Measurements from ENCODE around the gene TMEM182. TPM values are rescaled to one million over a fixed set of nuclear protein-coding genes. Genes with fewer than 3 reads are reported as not detected.

TMEM182 gene
- polyA plus RNA-seq, 1 donor from 2014 or later = 3.8 TPM

DNA sequence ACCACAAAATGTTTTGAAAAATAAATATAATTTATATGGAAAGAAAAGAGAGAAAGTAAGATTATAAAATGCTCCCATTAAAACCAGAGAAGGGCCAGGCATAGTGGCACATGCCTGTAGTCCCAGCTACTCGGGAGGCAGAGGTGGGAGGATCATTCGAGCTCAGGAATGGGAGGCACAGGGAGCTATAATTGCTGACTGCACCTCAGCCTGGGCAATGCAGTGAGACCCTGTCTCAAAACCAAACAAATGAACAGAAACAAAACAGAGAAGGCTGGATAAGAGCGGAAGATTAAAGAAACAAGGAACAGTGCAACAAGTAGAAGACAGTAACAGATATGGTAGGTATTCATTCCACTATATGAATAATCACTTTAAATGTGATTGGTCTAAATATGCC is 18.6 kb upstream of the TMEM182 start:
- Histone ChIP-seq H3K9me3 (ENCODE audit: low read length) (no peaks in the 10 kb centered on the region), H3K27ac (ENCODE audit: low read length) (no peak overlapping the region), H3K36me3 (ENCODE audit: insufficient read depth, low read length) (no peaks in the 10 kb centered on the region), H3K27me3 (ENCODE audit: insufficient read depth, low read depth, low read length) (no peaks in the 10 kb centered on the region), H2AFZ (ENCODE audit: low read depth, low read length) (no peak overlapping the region), H3K79me2 (replicated peaks; ENCODE audit: insufficient read depth, low read length) (no peaks in the 10 kb centered on the region), H3K4me2 (ENCODE audit: low read length) (no peak overlapping the region), H3K4me3 (ENCODE audit: low read length) (no peak overlapping the region), H3K9me2 (ENCODE audit: insufficient read depth, low read length) (no peaks in the 10 kb centered on the region), H3F3A (ENCODE audit: insufficient read depth, low read length, poor library complexity, severe bottlenecking) (no peaks in the 10 kb centered on the region), H4K20me1 (ENCODE audit: insufficient read depth) (no peaks in the 10 kb centered on the region), H3K9ac (ENCODE audit: low read length) (no peak overlapping the region)
- TF ChIP-seq CTCF (IDR thresholded peaks at IDR 0.05; ENCODE audit: poor library complexity, severe bottlenecking) (no peak), MXI1 (conservative IDR thresholded peaks at IDR 0.05; ENCODE audit: poor library complexity, severe bottlenecking) (no peak), SMC3 (conservative IDR thresholded peaks at IDR 0.05; ENCODE audit: poor library complexity) (no peak), POLR2AphosphoS5 (IDR thresholded peaks at IDR 0.05) (no peak), RAD21 (conservative IDR thresholded peaks at IDR 0.05) (no peak), EZH2 (IDR thresholded peaks at IDR 0.05; ENCODE audit: borderline replicate concordance, insufficient read depth, low read length, poor library complexity, severe bottlenecking) (no peak), EP300 (conservative IDR thresholded peaks at IDR 0.05; ENCODE audit: poor library complexity, severe bottlenecking) (no peak)

GRCh38 chr2:102748107-102748506 is 13.7 kb upstream of the TMEM182 start:
- H3K9ac ChIP-seq (ENCODE audit: low read length) = no peak overlapping the region
- no peaks in the 10 kb centered on the region for H3F3A ChIP-seq (ENCODE audit: insufficient read depth, low read length, poor library complexity, severe bottlenecking)
- H3K27ac ChIP-seq (ENCODE audit: low read length) = no peak overlapping the region
- H2AFZ ChIP-seq (ENCODE audit: low read depth, low read length) = no peak overlapping the region
- H3K4me2 ChIP-seq (ENCODE audit: low read length) = no peak overlapping the region
- no peaks in the 10 kb centered on the region for H3K27me3 ChIP-seq (ENCODE audit: insufficient read depth, low read depth, low read length)
- no peaks in the 10 kb centered on the region for H4K20me1 ChIP-seq (ENCODE audit: insufficient read depth)
- H3K36me3 ChIP-seq (ENCODE audit: insufficient read depth, low read length) = no peaks in the 10 kb centered on the region
- TF ChIP-seq RAD21 (conservative IDR thresholded peaks at IDR 0.05) (no peak), CTCF (IDR thresholded peaks at IDR 0.05; ENCODE audit: poor library complexity, severe bottlenecking) (no peak), EP300 (conservative IDR thresholded peaks at IDR 0.05; ENCODE audit: poor library complexity, severe bottlenecking) (no peak), POLR2AphosphoS5 (IDR thresholded peaks at IDR 0.05) (no peak), EZH2 (IDR thresholded peaks at IDR 0.05; ENCODE audit: borderline replicate concordance, insufficient read depth, low read length, poor library complexity, severe bottlenecking) (no peak), SMC3 (conservative IDR thresholded peaks at IDR 0.05; ENCODE audit: poor library complexity) (no peak), TAF1 (IDR thresholded peaks at IDR 0.05; ENCODE audit: low read depth) (no peak), MXI1 (conservative IDR thresholded peaks at IDR 0.05; ENCODE audit: poor library complexity, severe bottlenecking) (no peak)
- TF ChIP-seq, protein P1, sequence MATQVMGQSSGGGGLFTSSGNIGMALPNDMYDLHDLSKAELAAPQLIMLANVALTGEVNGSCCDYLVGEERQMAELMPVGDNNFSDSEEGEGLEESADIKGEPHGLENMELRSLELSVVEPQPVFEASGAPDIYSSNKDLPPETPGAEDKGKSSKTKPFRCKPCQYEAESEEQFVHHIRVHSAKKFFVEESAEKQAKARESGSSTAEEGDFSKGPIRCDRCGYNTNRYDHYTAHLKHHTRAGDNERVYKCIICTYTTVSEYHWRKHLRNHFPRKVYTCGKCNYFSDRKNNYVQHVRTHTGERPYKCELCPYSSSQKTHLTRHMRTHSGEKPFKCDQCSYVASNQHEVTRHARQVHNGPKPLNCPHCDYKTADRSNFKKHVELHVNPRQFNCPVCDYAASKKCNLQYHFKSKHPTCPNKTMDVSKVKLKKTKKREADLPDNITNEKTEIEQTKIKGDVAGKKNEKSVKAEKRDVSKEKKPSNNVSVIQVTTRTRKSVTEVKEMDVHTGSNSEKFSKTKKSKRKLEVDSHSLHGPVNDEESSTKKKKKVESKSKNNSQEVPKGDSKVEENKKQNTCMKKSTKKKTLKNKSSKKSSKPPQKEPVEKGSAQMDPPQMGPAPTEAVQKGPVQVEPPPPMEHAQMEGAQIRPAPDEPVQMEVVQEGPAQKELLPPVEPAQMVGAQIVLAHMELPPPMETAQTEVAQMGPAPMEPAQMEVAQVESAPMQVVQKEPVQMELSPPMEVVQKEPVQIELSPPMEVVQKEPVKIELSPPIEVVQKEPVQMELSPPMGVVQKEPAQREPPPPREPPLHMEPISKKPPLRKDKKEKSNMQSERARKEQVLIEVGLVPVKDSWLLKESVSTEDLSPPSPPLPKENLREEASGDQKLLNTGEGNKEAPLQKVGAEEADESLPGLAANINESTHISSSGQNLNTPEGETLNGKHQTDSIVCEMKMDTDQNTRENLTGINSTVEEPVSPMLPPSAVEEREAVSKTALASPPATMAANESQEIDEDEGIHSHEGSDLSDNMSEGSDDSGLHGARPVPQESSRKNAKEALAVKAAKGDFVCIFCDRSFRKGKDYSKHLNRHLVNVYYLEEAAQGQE (IDR thresholded peaks at IDR 0.05; ENCODE audit: borderline replicate concordance) = no peak
- no peaks in the 10 kb centered on the region for H3K9me3 ChIP-seq (ENCODE audit: low read length)
- H3K9me2 ChIP-seq (ENCODE audit: insufficient read depth, low read length) = no peaks in the 10 kb centered on the region
- no peak overlapping the region for H3K4me3 ChIP-seq (ENCODE audit: low read length)
- no peaks in the 10 kb centered on the region for H3K79me2 ChIP-seq (replicated peaks; ENCODE audit: insufficient read depth, low read length)

All from neural cell (in vitro differentiated cells).